KMS-11 (cell line): ENCODE results near the gene GTPBP3.

Source experiments
- H2AFZ ChIP-seq: fragments of 200-600 bp; sonication (generic); 2 replicates; pipeline ENCODE4 v1.6.1; 2016; ENCODE audit warnings: antibody characterized with exemption, mixed run types, low read depth
- H3K27ac ChIP-seq: fragments of 200-600 bp; sonication (generic); 2 replicates; pipeline ENCODE4 v1.6.1; 2016; ENCODE audit warnings: mild to moderate bottlenecking, mixed run types
- H3K27me3 ChIP-seq: fragments of 200-600 bp; sonication (generic); 2 replicates; pipeline ENCODE4 v1.6.1; 2017; ENCODE audit warnings: mild to moderate bottlenecking, low read depth, mixed run types, moderate library complexity; ENCODE audit not compliant: insufficient read depth
- H3K36me3 ChIP-seq: fragments of 200-600 bp; sonication (generic); 2 replicates; pipeline ENCODE4 v1.6.1; 2017; ENCODE audit warnings: mild to moderate bottlenecking, mixed run types; ENCODE audit not compliant: insufficient read depth
- H3K4me1 ChIP-seq: fragments of 200-600 bp; sonication (generic); 2 replicates; pipeline ENCODE4 v1.6.1; 2016; ENCODE audit warnings: mild to moderate bottlenecking, low read depth, mixed run types; ENCODE audit not compliant: poor library complexity, severe bottlenecking
- H3K4me2 ChIP-seq: fragments of 200-600 bp; sonication (generic); 2 replicates; pipeline ENCODE4 v1.7.0; 2016; ENCODE audit warnings: mild to moderate bottlenecking, mixed run types
- H3K4me3 ChIP-seq: fragments of 200-600 bp; sonication (generic); IDR thresholded peaks from 2 replicates; pipeline ENCODE4 v1.6.1; 2017; ENCODE audit warnings: low read depth, low read length, mixed read lengths; ENCODE audit not compliant: insufficient read depth
- H3K79me2 ChIP-seq: fragments of 200-600 bp; sonication (generic); 2 replicates; pipeline ENCODE4 v1.6.1; 2016; ENCODE audit warnings: low read depth, mixed run types; ENCODE audit not compliant: insufficient read depth
- H3K9ac ChIP-seq: fragments of 200-600 bp; sonication (generic); 2 replicates; pipeline ENCODE4 v1.6.1; 2016; ENCODE audit warnings: mild to moderate bottlenecking, mixed run types
- H4K20me1 ChIP-seq: fragments of 200-600 bp; sonication (generic); 2 replicates; pipeline ENCODE4 v1.6.1; 2016; ENCODE audit warnings: mild to moderate bottlenecking, mixed run types; ENCODE audit not compliant: insufficient read depth
- CTCF ChIP-seq: fragments of 200-600 bp; sonication (generic); conservative IDR thresholded peaks from 2 replicates; pipeline ENCODE4 v1.6.1; 2017; ENCODE audit warnings: low read depth, mild to moderate bottlenecking, antibody characterized with exemption, low read length, moderate library complexity, mixed read lengths

Gene GTPBP3

GRCh38 chr19:17304386-17305215, 32.8 kb upstream of the GTPBP3 start:
- Histone ChIP-seq H3K4me2 (peak overlapping the region; percentile 57; the same call in 1 of the 2 replicates), H4K20me1 (no peaks in the 10 kb centered on the region), H2AFZ (no peak overlapping the region), H3K4me3 (no peak overlapping the region), H3K79me2 (peaks cover 20% of the 10 kb centered on the region), H3K9ac (no peak overlapping the region), H3K27me3 (no peaks in the 10 kb centered on the region), H3K4me1 (peaks cover 35% of the 10 kb centered on the region), H3K27ac (no peak overlapping the region), H3K36me3 (no peaks in the 10 kb centered on the region)
- no peak for TF ChIP-seq CTCF

- Histone ChIP-seq H3K36me3 (no peaks in the 10 kb centered on the region), H2AFZ (no peak overlapping the region), H3K4me1 (peaks cover 36% of the 10 kb centered on the region), H3K9ac (no peak overlapping the region), H3K27ac (no peak overlapping the region), H4K20me1 (no peaks in the 10 kb centered on the region), H3K79me2 (peaks cover 25% of the 10 kb centered on the region), H3K4me2 (no peak overlapping the region; the same call in 1 of the 2 replicates), H3K4me3 (no peak overlapping the region), H3K27me3 (no peaks in the 10 kb centered on the region)
- TF ChIP-seq CTCF, result 0 out of 2 replicates have a peak, but pooled peaks have one; percentile 41
These were observed 32.2 kb upstream of the GTPBP3 start for GRCh38 chr19:17305216-17305516.

- no peak for TF ChIP-seq CTCF
- peak within 1 kb of the TSS; percentile 55 for H2AFZ ChIP-seq
These were observed 31.7 kb upstream of the GTPBP3 start, which contains the start of gene MRPL34 for GRCh38 chr19:17305517-17306284. MRPL34 (plus strand) TSS chr19:17305872; CDS start chr19:17305893, 21 bp downstream.

GRCh38 chr19:17306285-17306714, 31.1 kb upstream of the GTPBP3 start:
- Histone ChIP-seq H3K4me1 (peaks cover 44% of the 10 kb centered on the region), H3K36me3 (no peaks in the 10 kb centered on the region), H3K4me3 (no peak overlapping the region), H3K4me2 (peak overlapping the region; percentile 70), H4K20me1 (no peaks in the 10 kb centered on the region), H3K27me3 (no peaks in the 10 kb centered on the region), H3K79me2 (peaks cover 37% of the 10 kb centered on the region), H2AFZ (peak overlapping the region; percentile 55), H3K27ac (peak overlapping the region; percentile 65), H3K9ac (peak overlapping the region; percentile 71)
- no peak for TF ChIP-seq CTCF

More at GRCh38 chr19:17305517-17306284, 31.7 kb upstream of the GTPBP3 start, which contains the start of gene MRPL34:
- no peaks in the 10 kb centered on the region for H3K36me3 ChIP-seq
- no peak within 1 kb of the TSS for H3K4me3 ChIP-seq
- peak within 1 kb of the TSS; percentile 65 for H3K27ac ChIP-seq
- H4K20me1 ChIP-seq, result no peaks in the 10 kb centered on the region
- peaks cover 41% of the 10 kb centered on the region for H3K4me1 ChIP-seq
- H3K79me2 ChIP-seq, result peaks cover 31% of the 10 kb centered on the region
- no peaks in the 10 kb centered on the region for H3K27me3 ChIP-seq
- H3K9ac ChIP-seq, result peak within 1 kb of the TSS; percentile 71
- H3K4me2 ChIP-seq, result peak within 1 kb of the TSS; percentile 70
